ENCODE results near the gene ECPAS. TPM values are rescaled to one million over a fixed set of nuclear protein-coding genes. Genes with fewer than 3 reads are reported as not detected.

The ECPAS gene
- total and polyA plus RNA-seq, 4 donors = 17.4 to 93.2 (median 47.2) TPM

DNA sequence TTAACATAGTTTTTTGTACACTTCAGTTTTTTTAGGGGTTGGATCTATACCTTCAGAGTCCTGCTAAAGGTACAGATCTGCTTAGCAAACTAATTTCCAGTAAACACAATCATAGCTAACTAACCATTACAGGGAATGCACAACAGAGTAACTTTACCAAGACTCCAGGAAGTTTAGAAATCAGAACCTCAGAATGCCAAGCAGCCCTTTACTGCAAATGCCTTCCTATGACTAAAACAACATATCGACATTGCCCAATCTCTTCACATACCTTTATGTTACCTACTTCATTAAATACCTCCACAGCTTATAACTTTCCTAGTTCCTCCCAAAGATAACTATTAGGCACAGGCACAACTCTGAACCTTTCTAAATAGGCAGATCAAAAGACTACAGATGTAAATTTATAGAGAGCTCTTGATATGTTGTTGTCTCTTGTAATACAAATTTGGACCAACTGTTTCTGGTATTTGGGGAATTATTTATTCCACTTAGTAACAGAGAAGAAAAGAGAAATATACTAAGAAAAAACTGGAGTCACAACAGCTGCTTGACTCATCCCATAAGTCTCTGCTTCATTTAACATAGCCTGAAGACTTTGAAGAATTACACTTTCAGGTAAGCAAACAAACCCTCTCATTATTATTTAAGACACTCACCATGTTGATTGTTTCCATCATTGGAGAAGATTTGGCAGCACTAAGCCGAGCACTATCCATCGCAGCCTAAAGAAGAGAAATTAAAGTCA lies 108.2 kb downstream of the ECPAS start:
- peaks cover 0 to 9% (median 0%) of the 10 kb centered on the region in 5 donors for H3K4me1 ChIP-seq (ENCODE audit: control insufficient read depth in 5 of 5, insufficient read depth in 5 of 5, low read length in 5 of 5)
- no peak overlapping the region for H3K9ac ChIP-seq (ENCODE audit: insufficient read depth in 1 of 2, low read length in 2 of 2)
- DNase-seq (no peak), ATAC-seq (ENCODE audit: insufficient read depth, low FRiP score) (no peak)
- H3K9me3 ChIP-seq (ENCODE audit: control insufficient read depth in 4 of 4, insufficient read depth in 3 of 4, low read length in 3 of 4) = no peaks in the 10 kb centered on the region
- no peak overlapping the region for H3K4me3 ChIP-seq
- no peaks in the 10 kb centered on the region for H3K27me3 ChIP-seq (ENCODE audit: control insufficient read depth in 3 of 3, insufficient read depth in 3 of 3, low read length in 2 of 3)
- TF ChIP-seq, protein P1, sequence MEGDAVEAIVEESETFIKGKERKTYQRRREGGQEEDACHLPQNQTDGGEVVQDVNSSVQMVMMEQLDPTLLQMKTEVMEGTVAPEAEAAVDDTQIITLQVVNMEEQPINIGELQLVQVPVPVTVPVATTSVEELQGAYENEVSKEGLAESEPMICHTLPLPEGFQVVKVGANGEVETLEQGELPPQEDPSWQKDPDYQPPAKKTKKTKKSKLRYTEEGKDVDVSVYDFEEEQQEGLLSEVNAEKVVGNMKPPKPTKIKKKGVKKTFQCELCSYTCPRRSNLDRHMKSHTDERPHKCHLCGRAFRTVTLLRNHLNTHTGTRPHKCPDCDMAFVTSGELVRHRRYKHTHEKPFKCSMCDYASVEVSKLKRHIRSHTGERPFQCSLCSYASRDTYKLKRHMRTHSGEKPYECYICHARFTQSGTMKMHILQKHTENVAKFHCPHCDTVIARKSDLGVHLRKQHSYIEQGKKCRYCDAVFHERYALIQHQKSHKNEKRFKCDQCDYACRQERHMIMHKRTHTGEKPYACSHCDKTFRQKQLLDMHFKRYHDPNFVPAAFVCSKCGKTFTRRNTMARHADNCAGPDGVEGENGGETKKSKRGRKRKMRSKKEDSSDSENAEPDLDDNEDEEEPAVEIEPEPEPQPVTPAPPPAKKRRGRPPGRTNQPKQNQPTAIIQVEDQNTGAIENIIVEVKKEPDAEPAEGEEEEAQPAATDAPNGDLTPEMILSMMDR (IDR thresholded peaks at IDR 0.05; ENCODE audit: control extremely low read depth, extremely low read depth) = no peak
- no peak overlapping the region for H3K27ac ChIP-seq (ENCODE audit: low read depth in 1 of 2, low read length in 1 of 2)
- 93 to 97% methylated on average over 3 of the region's 3 CpGs for WGBS, 2 donors
- H3K36me3 ChIP-seq (ENCODE audit: control insufficient read depth in 4 of 4, insufficient read depth in 4 of 4, low read length in 4 of 4) = peaks cover 17 to 50% (median 25%) of the 10 kb centered on the region in 4 donors

DNA sequence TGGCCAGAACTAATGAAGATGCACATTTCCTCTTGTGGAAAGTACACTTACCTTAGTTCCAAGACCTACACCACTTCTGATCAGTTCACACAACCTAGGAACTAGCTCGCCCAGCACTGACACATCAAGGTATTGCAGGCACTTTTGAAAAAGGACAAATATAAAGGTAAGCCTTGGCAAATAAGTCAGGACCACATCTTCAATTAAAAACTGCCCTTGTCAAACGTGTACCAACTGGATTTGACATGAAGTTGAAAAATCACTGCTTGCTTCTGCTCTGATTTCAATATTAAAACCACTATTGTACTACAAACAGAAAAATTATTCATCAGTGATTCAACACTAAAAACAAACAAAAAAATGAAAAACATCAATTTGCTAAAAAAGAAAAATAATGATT lies 109.1 kb downstream of the ECPAS start:
- no peaks in the 10 kb centered on the region for H3K9me3 ChIP-seq (ENCODE audit: control insufficient read depth in 4 of 4, insufficient read depth in 3 of 4, low read length in 3 of 4)
- H3K9ac ChIP-seq (ENCODE audit: insufficient read depth in 1 of 2, low read length in 2 of 2) = no peak overlapping the region
- peaks cover 23 to 56% (median 32%) of the 10 kb centered on the region in 4 donors for H3K36me3 ChIP-seq (ENCODE audit: control insufficient read depth in 4 of 4, insufficient read depth in 4 of 4, low read length in 4 of 4)
- no peak for DNase-seq
- WGBS, 2 donors = 90 to 94% methylated on average over 2 of the region's 2 CpGs
- TF ChIP-seq, protein P1 (IDR thresholded peaks at IDR 0.05; ENCODE audit: control extremely low read depth, extremely low read depth) = no peak
- no peak for ATAC-seq (ENCODE audit: insufficient read depth, low FRiP score)
- H3K4me1 ChIP-seq (ENCODE audit: control insufficient read depth in 5 of 5, insufficient read depth in 5 of 5, low read length in 5 of 5) = peaks cover 0 to under 1% (median 0%) of the 10 kb centered on the region in 5 donors
- H3K4me3 ChIP-seq = no peak overlapping the region
- no peaks in the 10 kb centered on the region for H3K27me3 ChIP-seq (ENCODE audit: control insufficient read depth in 3 of 3, insufficient read depth in 3 of 3, low read length in 2 of 3)
- no peak overlapping the region for H3K27ac ChIP-seq (ENCODE audit: low read depth in 1 of 2, low read length in 1 of 2)

DNA sequence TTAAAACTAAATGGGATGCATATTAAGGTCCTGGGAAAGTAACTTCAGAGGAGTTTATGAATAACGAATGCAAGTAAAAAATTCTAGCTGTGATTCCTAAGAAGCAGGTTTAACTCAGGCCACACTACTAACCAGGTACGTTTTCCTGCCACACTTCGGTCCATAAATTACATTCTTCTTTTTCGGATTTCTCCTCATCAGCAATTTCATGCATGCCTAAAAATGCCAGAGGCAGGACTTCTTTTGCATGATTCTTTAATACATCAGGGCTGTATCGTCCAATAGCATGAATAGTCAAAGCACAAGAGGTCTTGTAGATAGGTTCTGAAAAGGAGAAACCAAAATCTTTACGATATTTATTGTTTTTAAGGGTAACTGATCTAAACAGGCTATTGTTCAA lies 111.9 kb downstream of the ECPAS start:
- TF ChIP-seq, protein P1 (IDR thresholded peaks at IDR 0.05; ENCODE audit: control extremely low read depth, extremely low read depth) = no peak
- WGBS, 2 donors = 98 to 99% methylated on average over 6 of the region's 6 CpGs
- no peaks in the 10 kb centered on the region for H3K27me3 ChIP-seq (ENCODE audit: control insufficient read depth in 3 of 3, insufficient read depth in 3 of 3, low read length in 2 of 3)
- no peak overlapping the region for H3K4me3 ChIP-seq
- H3K9ac ChIP-seq (ENCODE audit: insufficient read depth in 1 of 2, low read length in 2 of 2) = no peak overlapping the region
- H3K36me3 ChIP-seq (ENCODE audit: control insufficient read depth in 4 of 4, insufficient read depth in 4 of 4, low read length in 4 of 4) = peaks cover 29 to 65% (median 42%) of the 10 kb centered on the region in 4 donors
- no peaks in the 10 kb centered on the region for H3K9me3 ChIP-seq (ENCODE audit: control insufficient read depth in 4 of 4, insufficient read depth in 3 of 4, low read length in 3 of 4)
- ATAC-seq (ENCODE audit: insufficient read depth, low FRiP score) = no peak
- no peak overlapping the region for H3K27ac ChIP-seq (ENCODE audit: low read depth in 1 of 2, low read length in 1 of 2)
- H3K4me1 ChIP-seq (ENCODE audit: control insufficient read depth in 5 of 5, insufficient read depth in 5 of 5, low read length in 5 of 5) = no peaks in the 10 kb centered on the region
- no peak for DNase-seq
